Mesenchymal stem cell (in vitro differentiated cells and primary cell): ENCODE measurements around the gene AKT2.

Source experiments
- DNase-seq: peaks from one replicate; pipeline ENCODE4 v3.0.0-alpha.2; 2013
- H2AFZ ChIP-seq: one replicate; pipeline ENCODE4 v1.6.1; 2013; ENCODE audit warnings: low read depth, mild to moderate bottlenecking, control low read depth, inconsistent platforms, low read length, moderate library complexity
- H2AK5ac ChIP-seq: 2 replicates; pipeline ENCODE4 v1.6.1; 2013; ENCODE audit warnings: low read length, moderate library complexity, mild to moderate bottlenecking, inconsistent platforms; ENCODE audit not compliant: severe bottlenecking
- H2BK120ac ChIP-seq: one replicate; pipeline ENCODE4 v1.6.1; 2013; ENCODE audit warnings: low read depth, mild to moderate bottlenecking, inconsistent platforms, low read length, moderate library complexity
- H2BK12ac ChIP-seq, 2 experiments: one replicate each; pipeline ENCODE4 v1.6.1; 2013; ENCODE audit warnings: inconsistent platforms in 2 of 2, low read length in 2 of 2, mild to moderate bottlenecking in 2 of 2, moderate library complexity in 2 of 2, control low read depth in 1 of 2
- H2BK15ac ChIP-seq: one replicate; pipeline ENCODE4 v1.6.1; 2013; ENCODE audit warnings: mild to moderate bottlenecking, low read depth, inconsistent platforms; ENCODE audit not compliant: poor library complexity, severe bottlenecking
- H2BK5ac ChIP-seq: 2 replicates; pipeline ENCODE4 v1.6.1; 2013; ENCODE audit warnings: low read depth, mild to moderate bottlenecking, low read length, control low read depth, inconsistent platforms; ENCODE audit not compliant: poor library complexity, severe bottlenecking
- H3K14ac ChIP-seq, 2 experiments: one replicate each; pipeline ENCODE4 v1.6.1; 2013; ENCODE audit warnings: inconsistent platforms in 2 of 2, low read length in 2 of 2, control low read depth in 1 of 2, mild to moderate bottlenecking in 1 of 2, moderate library complexity in 1 of 2
- H3K18ac ChIP-seq, 2 experiments: one replicate each; pipeline ENCODE4 v1.6.1; 2013; ENCODE audit warnings: inconsistent platforms in 2 of 2, low read length in 2 of 2, control low read depth in 1 of 2, low read depth in 1 of 2, mild to moderate bottlenecking in 1 of 2
- H3K23ac ChIP-seq, 2 experiments: one replicate each; pipeline ENCODE4 v1.6.1; 2013; ENCODE audit warnings: inconsistent platforms in 2 of 2, low read length in 2 of 2, mild to moderate bottlenecking in 2 of 2, moderate library complexity in 2 of 2, control low read depth in 1 of 2
- H3K27ac ChIP-seq: 2 replicates; pipeline ENCODE4 v1.5.1; 2013; ENCODE audit warnings: mild to moderate bottlenecking, moderate library complexity, low read length, control low read depth, inconsistent platforms; ENCODE audit not compliant: poor library complexity, severe bottlenecking
- H3K27me3 ChIP-seq, 2 experiments: 2 replicates each; pipeline versions ENCODE4 v1.6.1 to v1.7.0; 2013; ENCODE audit warnings: low read length in 2 of 2, mild to moderate bottlenecking in 2 of 2, moderate library complexity in 2 of 2, control low read depth in 1 of 2, inconsistent platforms in 1 of 2; ENCODE audit not compliant: control insufficient read depth in 1 of 2, insufficient read depth in 1 of 2
- H3K36me3 ChIP-seq, 2 experiments: 2 replicates each; pipeline versions ENCODE4 v1.6.1 to v1.7.0; 2013; ENCODE audit warnings: low read length in 2 of 2, control low read depth in 1 of 2, inconsistent platforms in 1 of 2, low read depth in 1 of 2, mild to moderate bottlenecking in 1 of 2; ENCODE audit not compliant: insufficient read depth in 2 of 2, control insufficient read depth in 1 of 2
- H3K4ac ChIP-seq, 2 experiments: one replicate each; pipeline ENCODE4 v1.6.1; 2013; ENCODE audit warnings: inconsistent platforms in 2 of 2, low read length in 2 of 2, mild to moderate bottlenecking in 2 of 2, moderate library complexity in 2 of 2, control low read depth in 1 of 2, low read depth in 1 of 2
- H3K4me1 ChIP-seq: 2 replicates; pipeline ENCODE4 v1.6.1; 2013; ENCODE audit warnings: low read depth, low read length, control low read depth; ENCODE audit not compliant: control insufficient read depth, insufficient read depth
- H3K4me2 ChIP-seq: 2 replicates; pipeline ENCODE4 v1.6.1; 2013; ENCODE audit warnings: low read length, mild to moderate bottlenecking, inconsistent platforms; ENCODE audit not compliant: poor library complexity, severe bottlenecking
- H3K4me3 ChIP-seq, 2 experiments: 2 replicates each; pipeline versions ENCODE4 v1.5.1 to v1.7.0; 2013; ENCODE audit warnings: low read length in 2 of 2, mild to moderate bottlenecking in 2 of 2, control low read depth in 1 of 2, low read depth in 1 of 2; ENCODE audit not compliant: insufficient read depth in 1 of 2
- H3K79me1 ChIP-seq: replicated peaks from 2 replicates; pipeline ENCODE4 v1.6.1; 2013; ENCODE audit warnings: mild to moderate bottlenecking, control low read depth, low read length, inconsistent platforms; ENCODE audit not compliant: poor library complexity, severe bottlenecking
- H3K9ac ChIP-seq: 2 replicates; pipeline ENCODE4 v1.7.0; 2013; ENCODE audit warnings: mild to moderate bottlenecking, low read length, moderate library complexity
- H3K9me3 ChIP-seq: 2 replicates; pipeline ENCODE4 v1.7.0; 2013; ENCODE audit warnings: mild to moderate bottlenecking, low read length; ENCODE audit not compliant: control insufficient read depth
- H4K8ac ChIP-seq: one replicate; pipeline ENCODE4 v1.6.1; 2013; ENCODE audit warnings: inconsistent platforms, mild to moderate bottlenecking, low read length, moderate library complexity
- H4K91ac ChIP-seq: one replicate; pipeline ENCODE4 v1.6.1; 2013; ENCODE audit warnings: mild to moderate bottlenecking, low read length, inconsistent platforms
- WGBS: methylation state at CpG from one replicate; pipeline ENCODE4 v1.1.7; 2013; ENCODE audit warnings: mixed read lengths; 5-methylcytosine and 5-hydroxymethylcytosine counted together

AKT2 gene

GRCh38 chr19:40255619-40256166 is 29.5 kb downstream of the AKT2 start:
- H3K4ac ChIP-seq, result no peak overlapping the region
- H3K4me3 ChIP-seq, result no peak overlapping the region
- DNase-seq, result no peak
- no peak overlapping the region for H4K91ac ChIP-seq
- peaks cover 34 to 62% of the 10 kb centered on the region in 2 experiments for H3K36me3 ChIP-seq
- no peak overlapping the region for H2AK5ac ChIP-seq
- H2BK120ac ChIP-seq, result no peak overlapping the region
- H3K79me1 ChIP-seq, result peaks cover 40% of the 10 kb centered on the region
- WGBS, result 97% methylated on average over 3 of the region's 3 CpGs
- no peak overlapping the region for H2BK15ac ChIP-seq
- H2BK12ac ChIP-seq, result no peak overlapping the region
- no peaks in the 10 kb centered on the region for H3K27me3 ChIP-seq
- no peak overlapping the region for H3K4me2 ChIP-seq
- H3K23ac ChIP-seq, result no peak overlapping the region
- no peaks in the 10 kb centered on the region for H3K9me3 ChIP-seq
- H3K4me1 ChIP-seq, result peaks cover 14% of the 10 kb centered on the region
- no peak overlapping the region for H2AFZ ChIP-seq
- no peak overlapping the region for H3K27ac ChIP-seq
- H3K18ac ChIP-seq, result no peak overlapping the region
- no peak overlapping the region for H4K8ac ChIP-seq
- no peak overlapping the region for H3K14ac ChIP-seq
- no peak overlapping the region for H2BK5ac ChIP-seq
- H3K9ac ChIP-seq, result no peak overlapping the region

DNA sequence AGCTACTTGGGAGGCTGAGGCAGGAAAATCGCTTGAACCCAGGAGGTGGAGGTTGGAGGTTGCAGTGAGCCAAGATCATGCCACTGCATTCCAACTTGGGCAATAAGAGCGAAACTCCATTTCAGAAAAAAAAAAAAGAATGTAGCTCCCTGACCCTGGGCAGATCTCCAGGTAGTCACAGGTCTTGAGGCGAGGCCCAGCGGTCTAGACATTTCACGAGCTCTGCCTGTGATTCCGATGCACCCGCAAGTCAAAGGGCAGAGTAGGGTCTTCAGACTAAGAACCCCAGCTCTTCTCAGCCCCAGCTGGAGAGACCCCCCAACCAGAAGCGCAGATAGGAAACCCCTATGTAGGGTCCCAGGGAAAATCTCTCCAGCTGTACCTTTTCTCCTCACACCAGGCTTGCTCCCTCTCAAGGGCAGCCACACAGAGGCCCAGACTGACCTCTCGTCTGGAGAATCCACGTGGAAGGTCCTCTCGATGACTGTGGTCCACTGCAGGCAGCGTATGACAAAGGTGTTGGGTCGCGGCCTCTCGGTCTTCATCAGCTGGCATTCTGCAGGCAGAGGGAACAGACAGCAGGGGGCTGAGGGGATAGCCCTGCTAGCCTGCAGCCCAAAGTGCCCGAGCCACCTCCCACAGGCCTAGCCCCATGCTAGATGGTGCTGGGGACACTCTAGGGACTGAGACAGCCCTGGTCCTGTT is 30.3 kb downstream of the AKT2 start:
- no peak overlapping the region for H3K18ac ChIP-seq
- H3K27ac ChIP-seq, result no peak overlapping the region
- no peak overlapping the region for H3K23ac ChIP-seq
- H2BK120ac ChIP-seq, result no peak overlapping the region
- WGBS, result 95% methylated on average over 16 of the region's 16 CpGs
- no peak overlapping the region for H3K9ac ChIP-seq
- H4K91ac ChIP-seq, result no peak overlapping the region
- H3K4me2 ChIP-seq, result no peak overlapping the region
- H3K14ac ChIP-seq, result no peak overlapping the region
- H2AK5ac ChIP-seq, result no peak overlapping the region
- H4K8ac ChIP-seq, result no peak overlapping the region
- peaks cover 14% of the 10 kb centered on the region for H3K4me1 ChIP-seq
- no peak overlapping the region for H2BK12ac ChIP-seq
- peaks cover 39 to 65% of the 10 kb centered on the region in 2 experiments for H3K36me3 ChIP-seq
- no peak overlapping the region for H2BK5ac ChIP-seq
- H2BK15ac ChIP-seq, result no peak overlapping the region
- peaks cover 41% of the 10 kb centered on the region for H3K79me1 ChIP-seq
- no peak overlapping the region for H3K4me3 ChIP-seq
- no peak overlapping the region for H3K4ac ChIP-seq
- no peak for DNase-seq
- H3K27me3 ChIP-seq, result no peaks in the 10 kb centered on the region
- no peak overlapping the region for H2AFZ ChIP-seq
- H3K9me3 ChIP-seq, result no peaks in the 10 kb centered on the region

- no peak overlapping the region for H3K4me3 ChIP-seq
- no peak overlapping the region for H2BK120ac ChIP-seq
- no peak overlapping the region for H2BK15ac ChIP-seq
- 95% methylated on average over 8 of the region's 8 CpGs for WGBS
- H3K79me1 ChIP-seq, result peaks cover 49% of the 10 kb centered on the region
- no peak overlapping the region for H3K14ac ChIP-seq
- H2BK12ac ChIP-seq, result no peak overlapping the region
- DNase-seq, result no peak
- H3K27ac ChIP-seq, result no peak overlapping the region
- no peak overlapping the region for H4K91ac ChIP-seq
- H2AFZ ChIP-seq, result no peak overlapping the region
- no peak overlapping the region for H3K18ac ChIP-seq
- peaks cover 14% of the 10 kb centered on the region for H3K4me1 ChIP-seq
- no peaks in the 10 kb centered on the region for H3K27me3 ChIP-seq
- H4K8ac ChIP-seq, result no peak overlapping the region
- H2AK5ac ChIP-seq, result no peak overlapping the region
- no peak overlapping the region for H3K4me2 ChIP-seq
- no peak overlapping the region for H2BK5ac ChIP-seq
- peaks cover 48 to 74% of the 10 kb centered on the region in 2 experiments for H3K36me3 ChIP-seq
- H3K23ac ChIP-seq, result no peak overlapping the region
- no peak overlapping the region for H3K4ac ChIP-seq
- H3K9ac ChIP-seq, result peak overlapping the region; percentile 18
- no peaks in the 10 kb centered on the region for H3K9me3 ChIP-seq
Observed at GRCh38 chr19:40253611-40254092, 31.5 kb downstream of the AKT2 start.

DNA sequence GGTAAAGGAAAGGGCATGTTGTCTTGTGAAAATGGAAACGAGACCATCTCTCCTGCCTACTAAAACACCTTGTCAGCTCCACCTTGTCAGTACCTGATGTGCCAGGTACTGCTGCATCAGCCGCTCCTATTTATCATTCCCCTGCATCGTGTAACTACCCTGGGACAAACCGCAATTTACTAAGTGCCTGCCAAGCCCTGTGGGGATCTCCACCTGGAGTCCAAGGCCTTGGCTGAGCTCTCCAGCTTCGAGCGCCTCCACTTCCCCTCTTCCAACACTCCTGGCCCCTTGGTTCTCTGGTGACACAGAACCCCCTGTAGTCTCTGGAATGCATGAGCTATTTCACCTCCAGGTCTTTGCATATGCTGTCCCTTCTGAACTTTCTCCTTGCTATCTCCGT is 32.8 kb downstream of the AKT2 start:
- Histone ChIP-seq H3K4me1 (peaks cover 16% of the 10 kb centered on the region), H2AK5ac (no peak overlapping the region), H4K91ac (no peak overlapping the region), H2BK120ac (no peak overlapping the region), H3K79me1 (peaks cover 56% of the 10 kb centered on the region), H3K18ac (no peak overlapping the region), H3K4ac (no peak overlapping the region), H2BK12ac (no peak overlapping the region), H2BK15ac (no peak overlapping the region), H3K4me3 (no peak overlapping the region), H3K4me2 (no peak overlapping the region), H3K27me3 (no peaks in the 10 kb centered on the region), H3K23ac (no peak overlapping the region), H2AFZ (no peak overlapping the region), H3K9me3 (no peaks in the 10 kb centered on the region), H3K9ac (no peak overlapping the region), H4K8ac (no peak overlapping the region), H3K14ac (no peak overlapping the region), H2BK5ac (no peak overlapping the region), H3K27ac (peak overlapping the region; percentile 14), H3K36me3 (peaks cover 59 to 83% of the 10 kb centered on the region in 2 experiments)
- DNase-seq, result no peak
- WGBS, result 75% methylated on average over 7 of the region's 7 CpGs
